RWPE2 (cell line): ENCODE measurements around the gene STK10.

Experiments used
- ATAC-seq: fragments of 200-7000 bp; cut with Tn5 transposase; 3 replicates; pipeline ENCODE4 v1.9.1; 2021; ENCODE audit warnings: low read depth
- DNase-seq: peaks from one replicate; pipeline ENCODE4 v3.0.0-alpha.2; 2020; ENCODE audit warnings: low spot score
- H3K27ac ChIP-seq: fragments of 450-650 bp; 2 replicates; pipeline ENCODE4 v1.5.1; 2017; ENCODE audit warnings: mild to moderate bottlenecking; ENCODE audit not compliant: poor library complexity, severe bottlenecking
- H3K27me3 ChIP-seq: fragments of 250-450 bp; sonication (Bioruptor Pico); 2 replicates; pipeline ENCODE4 v1.5.1; 2021; ENCODE audit warnings: mild to moderate bottlenecking, moderate library complexity; ENCODE audit not compliant: insufficient read depth, poor library complexity, severe bottlenecking
- H3K36me3 ChIP-seq: fragments of 250-450 bp; sonication (Bioruptor Pico); 2 replicates; pipeline ENCODE4 v1.5.1; 2020; ENCODE audit warnings: low read depth, mild to moderate bottlenecking, moderate library complexity
- H3K4me1 ChIP-seq: fragments of 250-450 bp; sonication (Bioruptor Pico); 2 replicates; pipeline ENCODE4 v1.5.1; 2021; ENCODE audit warnings: mild to moderate bottlenecking, moderate library complexity; ENCODE audit not compliant: insufficient read depth, poor library complexity, severe bottlenecking
- H3K4me3 ChIP-seq: fragments of 250-450 bp; sonication (Bioruptor Pico); 2 replicates; pipeline ENCODE4 v1.5.1; 2021; ENCODE audit warnings: mild to moderate bottlenecking, moderate library complexity; ENCODE audit not compliant: severe bottlenecking
- H3K9me3 ChIP-seq: fragments of 250-450 bp; sonication (Bioruptor Pico); 2 replicates; pipeline ENCODE4 v1.5.1; 2021; ENCODE audit warnings: mild to moderate bottlenecking, moderate library complexity; ENCODE audit not compliant: severe bottlenecking
- TF ChIP-seq, protein P1 (sequence below): fragments of 450-650 bp; IDR thresholded peaks from one replicate; pipeline ENCODE4 v1.5.1; 2017; ENCODE audit warnings: mild to moderate bottlenecking, moderate library complexity; ENCODE audit not compliant: poor library complexity, severe bottlenecking

Gene STK10

DNA sequence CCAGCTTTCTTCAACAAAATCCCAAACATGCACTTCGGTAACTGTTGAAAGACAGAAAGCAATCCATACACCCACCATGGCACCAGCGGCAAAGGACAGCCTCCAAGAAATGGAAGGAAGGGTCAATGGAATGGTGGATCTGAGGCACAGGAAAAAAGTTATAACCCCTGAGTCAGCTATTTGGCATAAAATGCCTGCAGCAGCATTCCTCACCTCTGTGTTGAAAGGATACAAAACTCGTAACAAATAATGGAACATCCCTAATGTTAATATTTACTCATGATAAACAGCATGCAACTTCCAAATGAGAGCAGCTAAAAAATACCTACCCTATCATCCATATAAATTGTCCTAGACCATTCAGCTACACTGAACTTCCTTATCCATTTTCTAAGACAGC lies 191.0 kb downstream of the STK10 start:
- Histone ChIP-seq H3K27ac (peak overlapping the region; percentile 1), H3K4me1 (peaks cover 9% of the 10 kb centered on the region), H3K4me3 (no peak overlapping the region), H3K9me3 (no peaks in the 10 kb centered on the region), H3K36me3 (peaks cover 32% of the 10 kb centered on the region), H3K27me3 (no peaks in the 10 kb centered on the region)
- TF ChIP-seq, protein P1, sequence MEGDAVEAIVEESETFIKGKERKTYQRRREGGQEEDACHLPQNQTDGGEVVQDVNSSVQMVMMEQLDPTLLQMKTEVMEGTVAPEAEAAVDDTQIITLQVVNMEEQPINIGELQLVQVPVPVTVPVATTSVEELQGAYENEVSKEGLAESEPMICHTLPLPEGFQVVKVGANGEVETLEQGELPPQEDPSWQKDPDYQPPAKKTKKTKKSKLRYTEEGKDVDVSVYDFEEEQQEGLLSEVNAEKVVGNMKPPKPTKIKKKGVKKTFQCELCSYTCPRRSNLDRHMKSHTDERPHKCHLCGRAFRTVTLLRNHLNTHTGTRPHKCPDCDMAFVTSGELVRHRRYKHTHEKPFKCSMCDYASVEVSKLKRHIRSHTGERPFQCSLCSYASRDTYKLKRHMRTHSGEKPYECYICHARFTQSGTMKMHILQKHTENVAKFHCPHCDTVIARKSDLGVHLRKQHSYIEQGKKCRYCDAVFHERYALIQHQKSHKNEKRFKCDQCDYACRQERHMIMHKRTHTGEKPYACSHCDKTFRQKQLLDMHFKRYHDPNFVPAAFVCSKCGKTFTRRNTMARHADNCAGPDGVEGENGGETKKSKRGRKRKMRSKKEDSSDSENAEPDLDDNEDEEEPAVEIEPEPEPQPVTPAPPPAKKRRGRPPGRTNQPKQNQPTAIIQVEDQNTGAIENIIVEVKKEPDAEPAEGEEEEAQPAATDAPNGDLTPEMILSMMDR = no peak
- ATAC-seq = peak; percentile 51; the same call in 2 of the 3 replicates
- no peak for DNase-seq

DNA sequence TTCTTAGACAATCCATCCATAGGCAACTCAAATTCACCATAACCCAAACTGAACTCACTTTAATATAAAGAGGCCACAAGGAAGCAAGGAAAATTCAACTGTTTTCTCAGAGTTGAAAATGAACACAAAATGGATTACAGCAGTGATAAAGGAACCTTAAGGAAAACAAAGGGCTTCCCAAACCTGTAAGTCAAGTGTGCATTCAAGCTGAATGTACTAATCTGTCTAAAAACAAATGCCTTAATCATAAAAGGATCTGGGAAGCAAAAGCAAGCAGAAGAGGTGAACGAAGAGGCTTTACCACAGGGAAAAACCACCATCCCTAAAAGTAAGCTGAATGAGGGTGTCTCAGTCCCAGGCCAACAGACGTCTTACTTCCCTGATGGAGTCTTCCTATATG lies 195.2 kb downstream of the STK10 start:
- H3K27ac ChIP-seq = no peak overlapping the region
- H3K4me1 ChIP-seq = peaks cover 30% of the 10 kb centered on the region
- H3K9me3 ChIP-seq = no peaks in the 10 kb centered on the region
- H3K36me3 ChIP-seq = peaks cover 45% of the 10 kb centered on the region
- no peak for DNase-seq
- TF ChIP-seq, protein P1 = no peak
- no peaks in the 10 kb centered on the region for H3K27me3 ChIP-seq
- no peak overlapping the region for H3K4me3 ChIP-seq
- no peak for ATAC-seq

DNA sequence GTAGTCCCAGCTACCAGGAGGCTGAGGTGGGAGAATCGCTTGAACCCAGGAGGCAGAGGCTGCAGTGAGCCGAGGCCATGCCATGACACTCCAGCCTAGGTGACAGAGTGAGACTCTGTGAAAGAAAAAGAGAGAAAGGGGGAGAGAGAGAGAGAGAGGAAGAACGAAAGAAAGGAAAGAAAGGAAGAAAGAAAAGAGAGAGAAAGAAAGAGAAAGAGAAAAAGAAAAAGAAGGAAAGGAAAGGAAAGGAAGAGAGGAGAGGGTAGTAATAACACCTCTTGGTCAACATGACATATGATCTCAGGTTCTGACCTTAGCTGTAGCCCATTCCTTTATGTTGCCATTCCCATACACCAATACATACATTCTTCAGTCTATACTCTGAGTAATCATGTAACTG lies 195.7 kb downstream of the STK10 start:
- no peaks in the 10 kb centered on the region for H3K27me3 ChIP-seq
- DNase-seq (no peak), ATAC-seq (no peak)
- H3K4me1 ChIP-seq = peaks cover 25% of the 10 kb centered on the region
- H3K27ac ChIP-seq = no peak overlapping the region
- no peaks in the 10 kb centered on the region for H3K9me3 ChIP-seq
- H3K4me3 ChIP-seq = no peak overlapping the region
- H3K36me3 ChIP-seq = peaks cover 45% of the 10 kb centered on the region
- TF ChIP-seq, protein P1 = no peak
